Keratinocyte (primary cell): ENCODE results near the gene SLC39A1.

Source experiments
- EZH2 ChIP-seq: IDR thresholded peaks from one replicate; pipeline ENCODE4 v1.6.1; 2012; ENCODE audit warnings: inconsistent platforms, mild to moderate bottlenecking, low read length, moderate library complexity
- TF ChIP-seq, protein P1 (sequence below), 3 experiments: IDR thresholded peaks in 1 of 3; conservative IDR thresholded peaks in 1 of 3; optimal IDR thresholded peaks in 1 of 3; 2 replicates in 2 of 3; 3 replicates in 1 of 3; pipeline versions ENCODE3 to v1.5.1; 2011; ENCODE audit warnings: low read length in 3 of 3, mild to moderate bottlenecking in 3 of 3, moderate library complexity in 2 of 3, control low read depth in 1 of 3, inconsistent platforms in 1 of 3; ENCODE audit not compliant: insufficient read depth in 2 of 3; ENCODE audit errors: extremely low read depth in 1 of 3

DNA sequence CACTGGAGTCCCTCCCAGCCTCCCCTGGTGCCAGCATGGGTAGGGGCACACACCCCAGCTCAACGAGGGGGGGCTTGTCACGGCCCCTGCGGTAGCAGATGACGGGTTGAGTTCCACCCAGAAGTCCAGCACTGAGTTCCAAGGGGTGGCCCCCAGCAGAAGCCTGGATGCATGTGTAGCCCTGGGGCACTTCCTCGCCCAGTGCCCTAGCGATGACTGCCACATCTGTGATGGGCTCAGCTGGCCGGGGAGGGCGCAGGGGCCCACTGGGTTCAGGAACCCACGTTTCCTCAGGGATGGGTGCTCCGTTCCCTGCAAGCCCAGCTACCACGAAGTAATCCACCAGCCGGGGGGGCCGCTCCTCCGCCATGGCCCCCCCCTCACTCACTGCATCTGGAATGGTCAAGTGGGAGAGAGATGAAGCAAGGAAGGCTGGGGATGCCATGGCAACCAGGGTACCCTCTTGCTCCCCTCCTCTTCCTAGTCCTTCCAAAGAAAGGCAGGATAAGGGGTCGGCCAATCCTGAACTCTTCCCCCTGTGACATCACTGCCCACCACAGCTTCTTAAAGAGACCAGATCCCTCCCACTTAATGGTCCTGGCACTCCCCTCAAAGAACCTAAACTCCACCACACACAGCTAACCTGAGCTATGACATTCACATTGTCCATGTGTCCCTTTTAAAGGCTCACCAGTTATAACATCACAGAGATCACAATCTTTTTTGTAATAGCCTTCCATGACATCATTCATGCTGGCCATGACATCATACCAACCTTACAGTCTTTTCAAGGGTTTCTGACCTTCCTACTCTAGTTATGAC lies 19.1 kb downstream of the SLC39A1 start:
- TF ChIP-seq, protein P1, sequence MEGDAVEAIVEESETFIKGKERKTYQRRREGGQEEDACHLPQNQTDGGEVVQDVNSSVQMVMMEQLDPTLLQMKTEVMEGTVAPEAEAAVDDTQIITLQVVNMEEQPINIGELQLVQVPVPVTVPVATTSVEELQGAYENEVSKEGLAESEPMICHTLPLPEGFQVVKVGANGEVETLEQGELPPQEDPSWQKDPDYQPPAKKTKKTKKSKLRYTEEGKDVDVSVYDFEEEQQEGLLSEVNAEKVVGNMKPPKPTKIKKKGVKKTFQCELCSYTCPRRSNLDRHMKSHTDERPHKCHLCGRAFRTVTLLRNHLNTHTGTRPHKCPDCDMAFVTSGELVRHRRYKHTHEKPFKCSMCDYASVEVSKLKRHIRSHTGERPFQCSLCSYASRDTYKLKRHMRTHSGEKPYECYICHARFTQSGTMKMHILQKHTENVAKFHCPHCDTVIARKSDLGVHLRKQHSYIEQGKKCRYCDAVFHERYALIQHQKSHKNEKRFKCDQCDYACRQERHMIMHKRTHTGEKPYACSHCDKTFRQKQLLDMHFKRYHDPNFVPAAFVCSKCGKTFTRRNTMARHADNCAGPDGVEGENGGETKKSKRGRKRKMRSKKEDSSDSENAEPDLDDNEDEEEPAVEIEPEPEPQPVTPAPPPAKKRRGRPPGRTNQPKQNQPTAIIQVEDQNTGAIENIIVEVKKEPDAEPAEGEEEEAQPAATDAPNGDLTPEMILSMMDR (optimal IDR thresholded peaks at IDR 0.05 in 1 of 3, IDR thresholded peaks at IDR 0.05 in 1 of 3, conservative IDR thresholded peaks at IDR 0.05 in 1 of 3; ENCODE audit: extremely low read depth in 1 of 3, insufficient read depth in 2 of 3, low read length in 3 of 3): no peak
- no peak for TF ChIP-seq EZH2
